HepG2 (cell line): ENCODE data around the gene OGFR. TPM values are rescaled to one million over a fixed set of nuclear protein-coding genes. Genes with fewer than 3 reads are reported as not detected.
A peak's percentile ranks its signal among the peaks of the same experiment; 100 is the strongest.

Experiments
- FOXK1 ChIP-seq: sonication (generic); formaldehyde crosslinking; IDR thresholded peaks from 2 replicates; pipeline ENCODE4 v1.4.0; 2020; ENCODE audit warnings: low read depth, missing genetic modification reagents, borderline replicate concordance
- HOXA3 ChIP-seq: sonication (generic); formaldehyde crosslinking; IDR thresholded peaks from 2 replicates; pipeline ENCODE4 v1.5.0; 2020; ENCODE audit warnings: missing genetic modification reagents
- POLR2G ChIP-seq: fragments of 200-400 bp; formaldehyde crosslinking; IDR thresholded peaks from 2 replicates; pipeline ENCODE4 v1.6.1; 2018; ENCODE audit warnings: mild to moderate bottlenecking, low read depth, low read length, moderate library complexity
- SALL2 ChIP-seq: sonication (generic); formaldehyde crosslinking; IDR thresholded peaks from 2 replicates; pipeline ENCODE4 v1.8.1; 2023; ENCODE audit warnings: mild to moderate bottlenecking, missing genetic modification reagents, inconsistent platforms
- SKI ChIP-seq: fragments of 450-650 bp; IDR thresholded peaks from one replicate; pipeline ENCODE4 v1.6.1; 2018; ENCODE audit warnings: mild to moderate bottlenecking; ENCODE audit not compliant: partially characterized antibody
- STAT5B ChIP-seq: sonication (generic); formaldehyde crosslinking; IDR thresholded peaks from 2 replicates; pipeline ENCODE4 v1.4.0; 2020; ENCODE audit warnings: missing genetic modification reagents
- ZFYVE20 ChIP-seq: sonication (generic); formaldehyde crosslinking; IDR thresholded peaks from 2 replicates; pipeline ENCODE4 v1.8.0; 2023; ENCODE audit warnings: low read depth, mild to moderate bottlenecking, moderate library complexity, missing genetic modification reagents, borderline replicate concordance
- ZNF235 ChIP-seq: sonication (generic); formaldehyde crosslinking; IDR thresholded peaks from 2 replicates; pipeline ENCODE4 v1.8.1; 2023; ENCODE audit warnings: mild to moderate bottlenecking, missing genetic modification reagents, borderline replicate concordance
- ZNF777 ChIP-seq: sonication (generic); formaldehyde crosslinking; IDR thresholded peaks from 2 replicates; pipeline ENCODE4 v1.4.0; 2020; ENCODE audit warnings: missing genetic modification reagents
- ZNF782 ChIP-seq: sonication (generic); formaldehyde crosslinking; IDR thresholded peaks from 2 replicates; pipeline ENCODE4 v1.4.0; 2020; ENCODE audit warnings: missing genetic modification reagents, mild to moderate bottlenecking, borderline replicate concordance
- ZNF878 ChIP-seq: sonication (generic); formaldehyde crosslinking; IDR thresholded peaks from 2 replicates; pipeline ENCODE4 v1.8.1; 2023; ENCODE audit warnings: mild to moderate bottlenecking, missing genetic modification reagents, moderate library complexity
- polyA plus RNA-seq, 8 experiments: library from polyadenylated mRNA; depleted of rRNA in 3 of 8; stranded (reverse) in 7 of 8; unstranded in 1 of 8; fragments of >200 nt; fragmentation: Illumina TruSeq in 4 of 8; extraction: Trizol in 4 of 8; gene quantifications; 2 replicates each; pipeline versions ENCODE4 v1.2.1 to v1.2.3, GENCODE V29; 2011 to 2016; ENCODE audit warnings: low read depth in 4 of 8, missing spikeins in 1 of 8, mixed read lengths in 1 of 8; ENCODE audit not compliant: insufficient read depth in 1 of 8
- total RNA-seq, 5 experiments: library from RNA; depleted of rRNA; stranded (reverse); fragments of >200 nt; fragmentation: Illumina TruSeq; extraction: Trizol; gene quantifications; 2 replicates each; pipeline ENCODE4 v1.2.3, GENCODE V29; 2016; ENCODE audit warnings: low read depth in 1 of 5
- TF ChIP-seq, protein P1 (sequence below): sonication (generic); formaldehyde crosslinking; IDR thresholded peaks from 2 replicates; pipeline ENCODE4 v1.5.0; 2020; ENCODE audit warnings: mild to moderate bottlenecking, missing genetic modification reagents, borderline replicate concordance
- TF ChIP-seq, protein P2 (sequence below): sonication (generic); formaldehyde crosslinking; IDR thresholded peaks from 2 replicates; pipeline ENCODE4 v1.4.0; 2020; ENCODE audit warnings: missing genetic modification reagents, borderline replicate concordance
- TF ChIP-seq, protein P3 (sequence below): sonication (generic); formaldehyde crosslinking; conservative IDR thresholded peaks from 2 replicates; pipeline ENCODE4 v1.8.0; 2022; ENCODE audit warnings: missing genetic modification reagents

The OGFR gene
- total and polyA plus RNA-seq, 2 of the 13 experiments (the other 11 are each of a cell fraction or from before 2014, with no cell fraction given), result 47.7 to 81.8 TPM

DNA sequence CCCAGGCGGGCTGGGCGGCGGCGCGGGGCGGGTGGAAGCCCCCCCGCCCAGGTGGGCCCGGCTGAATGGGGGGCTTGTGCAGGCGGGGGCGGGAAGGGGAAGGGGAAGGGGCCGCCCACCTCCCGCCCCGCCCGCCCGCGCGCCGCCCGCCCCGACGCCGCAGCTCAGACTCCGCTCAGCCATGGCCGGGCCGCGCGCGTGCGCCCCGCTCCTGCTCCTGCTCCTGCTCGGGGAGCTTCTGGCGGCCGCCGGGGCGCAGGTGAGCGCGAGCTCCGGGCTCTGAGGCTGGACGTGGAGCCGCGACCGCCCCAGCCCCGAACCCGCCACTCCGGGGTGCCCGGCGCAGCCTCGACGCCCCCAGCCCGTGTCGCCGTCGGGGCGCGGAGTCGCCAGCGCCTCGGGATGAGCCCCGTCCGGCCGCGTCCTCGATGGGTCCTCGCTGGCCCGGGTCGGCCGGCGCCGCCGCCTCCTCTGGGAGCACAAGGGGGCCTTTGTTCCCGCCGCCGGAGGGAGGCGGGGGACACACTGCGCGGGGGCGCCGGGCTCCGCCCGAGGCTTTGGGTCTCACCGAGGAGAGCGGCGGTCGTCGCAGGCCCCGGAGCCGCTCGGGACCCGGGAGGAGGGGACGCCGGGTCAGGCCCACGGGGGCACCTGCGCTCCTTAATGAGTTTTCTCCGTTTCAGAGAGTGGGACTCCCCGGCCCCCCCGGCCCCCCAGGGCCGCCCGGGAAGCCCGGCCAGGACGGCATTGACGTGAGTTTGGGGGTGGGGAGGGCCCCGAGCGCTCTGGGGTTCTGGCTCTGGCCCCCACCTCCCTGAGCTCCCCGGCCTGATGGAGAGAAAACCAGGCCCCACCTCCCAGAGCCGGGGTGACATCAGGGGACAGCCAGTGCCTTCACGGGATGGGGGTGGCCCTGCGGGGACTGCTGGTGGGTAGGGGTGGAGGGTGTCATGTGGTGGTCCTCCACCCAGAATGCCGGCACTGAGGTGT lies 12.5 kb downstream of the OGFR start, which contains the start of gene COL9A3 (continued):
- TF ChIP-seq, protein P1, sequence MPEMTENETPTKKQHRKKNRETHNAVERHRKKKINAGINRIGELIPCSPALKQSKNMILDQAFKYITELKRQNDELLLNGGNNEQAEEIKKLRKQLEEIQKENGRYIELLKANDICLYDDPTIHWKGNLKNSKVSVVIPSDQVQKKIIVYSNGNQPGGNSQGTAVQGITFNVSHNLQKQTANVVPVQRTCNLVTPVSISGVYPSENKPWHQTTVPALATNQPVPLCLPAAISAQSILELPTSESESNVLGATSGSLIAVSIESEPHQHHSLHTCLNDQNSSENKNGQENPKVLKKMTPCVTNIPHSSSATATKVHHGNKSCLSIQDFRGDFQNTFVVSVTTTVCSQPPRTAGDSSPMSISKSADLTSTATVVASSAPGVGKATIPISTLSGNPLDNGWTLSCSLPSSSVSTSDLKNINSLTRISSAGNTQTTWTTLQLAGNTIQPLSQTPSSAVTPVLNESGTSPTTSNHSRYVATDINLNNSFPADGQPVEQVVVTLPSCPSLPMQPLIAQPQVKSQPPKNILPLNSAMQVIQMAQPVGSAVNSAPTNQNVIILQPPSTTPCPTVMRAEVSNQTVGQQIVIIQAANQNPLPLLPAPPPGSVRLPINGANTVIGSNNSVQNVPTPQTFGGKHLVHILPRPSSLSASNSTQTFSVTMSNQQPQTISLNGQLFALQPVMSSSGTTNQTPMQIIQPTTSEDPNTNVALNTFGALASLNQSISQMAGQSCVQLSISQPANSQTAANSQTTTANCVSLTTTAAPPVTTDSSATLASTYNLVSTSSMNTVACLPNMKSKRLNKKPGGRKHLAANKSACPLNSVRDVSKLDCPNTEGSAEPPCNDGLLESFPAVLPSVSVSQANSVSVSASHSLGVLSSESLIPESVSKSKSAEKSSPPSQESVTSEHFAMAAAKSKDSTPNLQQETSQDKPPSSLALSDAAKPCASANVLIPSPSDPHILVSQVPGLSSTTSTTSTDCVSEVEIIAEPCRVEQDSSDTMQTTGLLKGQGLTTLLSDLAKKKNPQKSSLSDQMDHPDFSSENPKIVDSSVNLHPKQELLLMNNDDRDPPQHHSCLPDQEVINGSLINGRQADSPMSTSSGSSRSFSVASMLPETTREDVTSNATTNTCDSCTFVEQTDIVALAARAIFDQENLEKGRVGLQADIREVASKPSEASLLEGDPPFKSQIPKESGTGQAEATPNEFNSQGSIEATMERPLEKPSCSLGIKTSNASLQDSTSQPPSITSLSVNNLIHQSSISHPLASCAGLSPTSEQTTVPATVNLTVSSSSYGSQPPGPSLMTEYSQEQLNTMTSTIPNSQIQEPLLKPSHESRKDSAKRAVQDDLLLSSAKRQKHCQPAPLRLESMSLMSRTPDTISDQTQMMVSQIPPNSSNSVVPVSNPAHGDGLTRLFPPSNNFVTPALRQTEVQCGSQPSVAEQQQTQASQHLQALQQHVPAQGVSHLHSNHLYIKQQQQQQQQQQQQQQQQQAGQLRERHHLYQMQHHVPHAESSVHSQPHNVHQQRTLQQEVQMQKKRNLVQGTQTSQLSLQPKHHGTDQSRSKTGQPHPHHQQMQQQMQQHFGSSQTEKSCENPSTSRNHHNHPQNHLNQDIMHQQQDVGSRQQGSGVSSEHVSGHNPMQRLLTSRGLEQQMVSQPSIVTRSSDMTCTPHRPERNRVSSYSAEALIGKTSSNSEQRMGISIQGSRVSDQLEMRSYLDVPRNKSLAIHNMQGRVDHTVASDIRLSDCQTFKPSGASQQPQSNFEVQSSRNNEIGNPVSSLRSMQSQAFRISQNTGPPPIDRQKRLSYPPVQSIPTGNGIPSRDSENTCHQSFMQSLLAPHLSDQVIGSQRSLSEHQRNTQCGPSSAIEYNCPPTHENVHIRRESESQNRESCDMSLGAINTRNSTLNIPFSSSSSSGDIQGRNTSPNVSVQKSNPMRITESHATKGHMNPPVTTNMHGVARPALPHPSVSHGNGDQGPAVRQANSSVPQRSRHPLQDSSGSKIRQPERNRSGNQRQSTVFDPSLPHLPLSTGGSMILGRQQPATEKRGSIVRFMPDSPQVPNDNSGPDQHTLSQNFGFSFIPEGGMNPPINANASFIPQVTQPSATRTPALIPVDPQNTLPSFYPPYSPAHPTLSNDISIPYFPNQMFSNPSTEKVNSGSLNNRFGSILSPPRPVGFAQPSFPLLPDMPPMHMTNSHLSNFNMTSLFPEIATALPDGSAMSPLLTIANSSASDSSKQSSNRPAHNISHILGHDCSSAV (CRISPR knock-in tag), result no peak
- TF ChIP-seq SKI, result peak; percentile 62
- no peak for TF ChIP-seq ZFYVE20
- TF ChIP-seq, protein P2, sequence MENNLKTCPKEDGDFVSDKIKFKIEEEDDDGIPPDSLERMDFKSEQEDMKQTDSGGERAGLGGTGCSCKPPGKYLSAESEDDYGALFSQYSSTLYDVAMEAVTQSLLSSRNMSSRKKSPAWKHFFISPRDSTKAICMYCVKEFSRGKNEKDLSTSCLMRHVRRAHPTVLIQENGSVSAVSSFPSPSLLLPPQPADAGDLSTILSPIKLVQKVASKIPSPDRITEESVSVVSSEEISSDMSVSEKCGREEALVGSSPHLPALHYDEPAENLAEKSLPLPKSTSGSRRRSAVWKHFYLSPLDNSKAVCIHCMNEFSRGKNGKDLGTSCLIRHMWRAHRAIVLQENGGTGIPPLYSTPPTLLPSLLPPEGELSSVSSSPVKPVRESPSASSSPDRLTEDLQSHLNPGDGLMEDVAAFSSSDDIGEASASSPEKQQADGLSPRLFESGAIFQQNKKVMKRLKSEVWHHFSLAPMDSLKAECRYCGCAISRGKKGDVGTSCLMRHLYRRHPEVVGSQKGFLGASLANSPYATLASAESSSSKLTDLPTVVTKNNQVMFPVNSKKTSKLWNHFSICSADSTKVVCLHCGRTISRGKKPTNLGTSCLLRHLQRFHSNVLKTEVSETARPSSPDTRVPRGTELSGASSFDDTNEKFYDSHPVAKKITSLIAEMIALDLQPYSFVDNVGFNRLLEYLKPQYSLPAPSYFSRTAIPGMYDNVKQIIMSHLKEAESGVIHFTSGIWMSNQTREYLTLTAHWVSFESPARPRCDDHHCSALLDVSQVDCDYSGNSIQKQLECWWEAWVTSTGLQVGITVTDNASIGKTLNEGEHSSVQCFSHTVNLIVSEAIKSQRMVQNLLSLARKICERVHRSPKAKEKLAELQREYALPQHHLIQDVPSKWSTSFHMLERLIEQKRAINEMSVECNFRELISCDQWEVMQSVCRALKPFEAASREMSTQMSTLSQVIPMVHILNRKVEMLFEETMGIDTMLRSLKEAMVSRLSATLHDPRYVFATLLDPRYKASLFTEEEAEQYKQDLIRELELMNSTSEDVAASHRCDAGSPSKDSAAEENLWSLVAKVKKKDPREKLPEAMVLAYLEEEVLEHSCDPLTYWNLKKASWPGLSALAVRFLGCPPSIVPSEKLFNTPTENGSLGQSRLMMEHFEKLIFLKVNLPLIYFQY (CRISPR knock-in tag), result 0 out of 2 replicates have a peak, but pooled peaks have one; percentile 33
- no peak for TF ChIP-seq FOXK1 (CRISPR knock-in tag)
- TF ChIP-seq, protein P3, sequence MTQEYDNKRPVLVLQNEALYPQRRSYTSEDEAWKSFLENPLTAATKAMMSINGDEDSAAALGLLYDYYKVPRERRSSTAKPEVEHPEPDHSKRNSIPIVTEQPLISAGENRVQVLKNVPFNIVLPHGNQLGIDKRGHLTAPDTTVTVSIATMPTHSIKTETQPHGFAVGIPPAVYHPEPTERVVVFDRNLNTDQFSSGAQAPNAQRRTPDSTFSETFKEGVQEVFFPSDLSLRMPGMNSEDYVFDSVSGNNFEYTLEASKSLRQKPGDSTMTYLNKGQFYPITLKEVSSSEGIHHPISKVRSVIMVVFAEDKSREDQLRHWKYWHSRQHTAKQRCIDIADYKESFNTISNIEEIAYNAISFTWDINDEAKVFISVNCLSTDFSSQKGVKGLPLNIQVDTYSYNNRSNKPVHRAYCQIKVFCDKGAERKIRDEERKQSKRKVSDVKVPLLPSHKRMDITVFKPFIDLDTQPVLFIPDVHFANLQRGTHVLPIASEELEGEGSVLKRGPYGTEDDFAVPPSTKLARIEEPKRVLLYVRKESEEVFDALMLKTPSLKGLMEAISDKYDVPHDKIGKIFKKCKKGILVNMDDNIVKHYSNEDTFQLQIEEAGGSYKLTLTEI, result no peak
- peak; percentile 100 for TF ChIP-seq ZNF777 (CRISPR knock-in tag)
- no peak for TF ChIP-seq ZNF235 (CRISPR knock-in tag)
- no peak for TF ChIP-seq SALL2
- no peak for TF ChIP-seq ZNF782 (CRISPR knock-in tag)
- TF ChIP-seq ZNF878 (CRISPR knock-in tag), result no peak
- peak; percentile 37 for TF ChIP-seq HOXA3 (CRISPR knock-in tag)
- no peak for TF ChIP-seq STAT5B (CRISPR knock-in tag)
- peak; percentile 70 for TF ChIP-seq POLR2G
